Activated CD4-positive, alpha-beta T cell treated with anti-CD3 and anti-CD28 coated beads for 1 hour (primary cell): ENCODE results near the gene SPATA16.
"Not testable (repeated sequence)": the region's sequence is repeated elsewhere in the genome, so short reads cannot be mapped to it uniquely, and the experiment has no call there.

Experiments used
- DNase-seq: peaks from one replicate; pipeline ENCODE4 v3.0.0-alpha.2; 2020

Gene SPATA16

DNA sequence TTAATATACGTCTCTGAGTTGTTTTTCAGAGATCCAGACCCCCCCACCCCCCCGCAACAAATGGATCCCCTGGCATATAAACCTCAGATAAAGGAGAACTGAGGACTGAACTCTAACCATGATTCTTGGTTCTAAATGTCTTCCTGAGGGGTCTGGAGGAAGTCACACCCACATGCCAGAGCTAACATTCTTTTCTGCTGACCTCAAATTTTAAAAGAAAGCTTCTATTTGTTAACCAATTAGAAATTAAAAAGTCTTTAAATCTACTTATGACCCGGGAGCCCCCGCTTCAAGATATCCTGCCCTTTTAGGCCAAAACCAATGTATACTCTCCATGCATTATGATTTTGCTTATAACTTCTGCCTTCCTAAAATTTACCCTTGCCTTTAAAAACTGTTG, 202.2 kb downstream of the SPATA16 start:
- DNase-seq, result no peak

DNA sequence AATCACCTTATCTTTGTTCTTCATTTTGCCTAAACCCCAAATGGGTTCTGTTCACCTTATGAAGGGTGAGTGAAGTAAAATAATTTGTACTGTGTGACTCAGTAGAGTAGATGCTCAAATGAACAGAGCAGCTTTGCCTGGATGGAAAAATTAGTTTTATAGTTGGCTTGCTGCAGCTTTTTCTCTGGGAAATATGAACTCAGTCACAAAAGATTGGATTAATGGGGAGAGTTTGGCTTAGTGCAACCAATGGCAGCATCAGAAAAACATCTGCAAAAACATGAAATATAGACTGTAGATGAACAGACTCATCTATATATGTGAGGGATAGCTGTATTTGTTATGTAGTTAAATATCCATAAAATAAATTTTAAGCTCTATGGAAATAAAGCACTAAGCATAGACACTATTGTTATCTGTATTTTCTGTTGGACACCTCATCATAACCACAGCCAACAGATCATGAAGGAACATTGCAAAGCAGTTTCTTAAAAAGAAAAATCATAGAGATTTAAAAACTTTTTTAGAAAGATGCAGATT, 209.2 kb downstream of the SPATA16 start:
- DNase-seq, result no peak

DNA sequence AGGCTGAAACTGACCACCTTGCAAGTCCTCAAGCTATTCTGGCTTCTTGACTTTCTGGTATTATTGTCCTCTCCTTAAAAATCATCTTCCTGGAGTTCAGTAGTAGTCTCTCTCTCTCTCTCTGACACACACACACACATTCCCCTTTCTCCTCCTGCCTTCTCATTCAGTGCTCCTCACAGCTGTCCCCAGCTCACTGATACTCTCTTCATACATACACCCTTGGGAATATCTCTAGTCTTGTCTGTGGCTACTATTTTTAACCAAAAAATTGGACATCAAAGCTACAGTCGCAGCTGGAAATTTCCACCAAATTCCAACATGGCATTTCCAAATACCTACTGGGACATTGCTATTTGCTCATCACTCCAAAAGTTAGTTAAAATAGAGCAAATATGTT, 211.6 kb downstream of the SPATA16 start:
- no peak for DNase-seq

DNA sequence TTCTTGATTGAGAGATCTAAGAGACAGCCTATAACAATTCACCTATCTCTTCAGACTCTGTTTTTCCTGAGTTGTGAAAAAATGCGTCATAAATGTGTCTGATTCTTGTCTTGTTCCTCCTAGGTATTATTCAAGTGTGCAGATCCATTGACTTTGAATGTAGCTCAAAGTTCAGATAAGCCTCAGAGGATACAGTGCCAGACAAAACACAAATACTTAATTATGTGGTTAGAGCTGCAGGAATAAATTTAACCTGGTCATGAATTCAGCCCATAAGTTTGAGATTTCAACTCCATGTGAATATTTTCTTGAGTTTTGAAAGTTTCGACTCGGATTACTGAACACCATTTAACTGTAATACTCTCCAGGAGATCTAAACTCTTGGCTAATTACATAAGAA, 216.5 kb downstream of the SPATA16 start:
- no peak for DNase-seq

GRCh38 chr3:172919297-172919683, 221.7 kb downstream of the SPATA16 start:
- DNase-seq, result no peak

- no peak for DNase-seq
These were observed 222.3 kb downstream of the SPATA16 start for GRCh38 chr3:172918568-172919296.

DNA sequence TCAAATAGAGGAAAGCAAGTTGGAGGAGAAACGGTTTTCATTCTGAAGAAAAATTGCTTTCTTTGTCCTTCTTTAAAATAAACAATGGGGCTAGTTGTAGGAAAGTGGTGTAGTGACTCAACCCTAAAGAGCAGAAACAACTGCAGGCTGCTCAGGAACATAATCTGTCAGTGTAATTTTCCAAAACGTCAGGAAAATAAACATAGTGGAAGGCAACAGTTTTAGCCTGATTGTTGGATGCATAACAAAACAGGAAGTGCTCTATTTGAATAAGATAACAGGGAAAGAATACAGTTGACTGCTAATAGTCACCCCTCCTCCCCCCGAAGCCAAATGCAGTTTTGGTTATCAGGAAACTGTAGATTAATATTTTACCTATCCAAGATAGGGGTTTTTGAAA, 222.9 kb downstream of the SPATA16 start:
- DNase-seq, result no peak

- no peak for DNase-seq
These were observed 225.0 kb downstream of the SPATA16 start for GRCh38 chr3:172915911-172916514.

DNA sequence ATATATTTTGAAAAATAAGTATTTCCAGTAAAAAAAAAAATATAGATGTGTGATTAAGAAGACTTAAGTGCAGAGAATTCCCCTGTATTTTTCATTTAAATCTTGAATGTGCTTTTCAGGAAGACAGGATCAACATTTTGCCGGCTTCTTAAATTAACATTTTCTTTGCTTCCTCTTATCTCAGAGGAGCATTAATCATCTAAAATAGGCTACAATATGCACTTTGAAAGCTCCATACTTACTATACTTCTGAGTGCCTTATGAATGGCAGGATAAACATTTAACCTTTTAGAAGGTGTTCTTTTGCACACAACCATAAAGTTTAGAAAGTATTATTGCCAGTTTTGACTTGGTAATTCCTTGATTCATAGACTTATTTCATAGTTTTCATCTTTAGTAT, 226.2 kb downstream of the SPATA16 start:
- DNase-seq, result no peak

- no peak for DNase-seq
These were observed 227.0 kb downstream of the SPATA16 start for GRCh38 chr3:172913911-172914655.

DNA sequence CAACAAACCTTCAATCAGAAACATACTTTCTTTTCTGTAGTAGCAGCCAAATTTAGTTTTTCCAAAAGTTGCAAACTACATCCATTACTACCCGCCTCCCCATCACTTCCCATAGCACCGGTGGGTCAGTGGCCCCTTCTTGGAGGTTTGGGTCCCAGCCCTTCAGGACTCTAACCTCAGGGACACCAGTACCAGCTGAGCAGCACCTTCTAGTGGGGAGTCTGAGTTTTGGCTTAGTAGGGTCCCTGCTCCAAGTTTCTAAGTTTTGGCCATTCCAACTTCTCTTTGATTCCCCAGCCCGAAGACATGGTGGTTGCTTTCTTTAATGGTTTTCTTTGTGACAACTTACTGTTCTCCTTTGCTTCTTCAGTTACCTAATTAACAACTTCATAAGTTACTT, 229.9 kb downstream of the SPATA16 start:
- no peak for DNase-seq

DNA sequence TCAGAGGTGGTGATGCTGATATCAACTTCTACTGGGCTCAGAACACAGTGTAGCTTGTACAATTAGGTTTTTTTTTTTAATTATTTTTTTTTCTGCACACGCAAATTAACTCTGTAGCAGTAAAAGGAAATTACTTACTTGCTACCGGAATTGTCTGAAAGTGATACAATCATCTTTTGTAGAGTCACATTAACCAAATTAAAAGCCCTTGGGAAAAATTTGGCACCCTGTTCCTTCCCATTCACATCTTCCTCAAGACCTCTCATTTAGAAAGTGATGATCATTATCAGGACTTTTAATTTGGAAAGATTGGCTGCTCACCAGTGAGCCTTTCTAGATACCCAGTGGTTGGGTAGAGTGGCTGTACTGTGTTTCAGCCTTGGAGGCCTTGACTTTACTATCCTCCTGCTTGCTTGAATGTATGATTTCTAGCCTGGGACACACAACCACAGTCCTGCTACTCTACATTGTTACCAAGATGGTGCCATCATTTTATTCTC, 232.2 kb downstream of the SPATA16 start:
- no peak for DNase-seq

- DNase-seq, result no peak
These were observed 235.6 kb downstream of the SPATA16 start for GRCh38 chr3:172905451-172905850.

DNA sequence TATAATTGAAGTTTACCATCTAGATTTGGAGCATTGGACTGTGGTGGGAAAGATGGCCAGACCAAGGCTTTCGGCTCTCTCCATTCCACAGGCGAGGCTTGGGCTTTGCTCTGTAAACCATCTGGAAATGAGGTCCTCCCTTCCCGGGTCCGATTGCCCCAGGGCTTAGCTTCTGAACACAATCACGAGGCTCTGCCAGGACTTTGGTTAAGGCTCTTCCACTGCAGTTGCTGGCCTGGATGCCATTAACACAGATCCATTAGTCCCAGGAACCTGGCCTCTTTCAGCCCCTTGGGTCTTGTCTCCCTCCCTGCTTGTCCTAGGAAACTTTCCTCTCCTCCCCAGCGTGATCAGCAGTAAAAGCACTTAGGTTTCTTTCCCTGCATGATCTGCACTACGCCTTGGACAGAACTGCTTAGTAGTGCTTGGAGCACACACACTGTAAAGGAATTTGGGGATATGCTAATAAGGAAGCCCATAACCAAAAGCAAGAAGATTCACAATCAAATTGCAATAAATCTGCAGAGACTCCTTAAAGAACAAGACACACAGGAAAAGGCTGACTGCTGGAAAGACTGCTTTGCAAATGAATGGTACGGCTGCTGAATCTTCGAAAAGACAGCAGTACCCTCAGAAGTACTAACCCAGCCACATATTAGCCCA, 236.2 kb downstream of the SPATA16 start:
- no peak for DNase-seq

DNA sequence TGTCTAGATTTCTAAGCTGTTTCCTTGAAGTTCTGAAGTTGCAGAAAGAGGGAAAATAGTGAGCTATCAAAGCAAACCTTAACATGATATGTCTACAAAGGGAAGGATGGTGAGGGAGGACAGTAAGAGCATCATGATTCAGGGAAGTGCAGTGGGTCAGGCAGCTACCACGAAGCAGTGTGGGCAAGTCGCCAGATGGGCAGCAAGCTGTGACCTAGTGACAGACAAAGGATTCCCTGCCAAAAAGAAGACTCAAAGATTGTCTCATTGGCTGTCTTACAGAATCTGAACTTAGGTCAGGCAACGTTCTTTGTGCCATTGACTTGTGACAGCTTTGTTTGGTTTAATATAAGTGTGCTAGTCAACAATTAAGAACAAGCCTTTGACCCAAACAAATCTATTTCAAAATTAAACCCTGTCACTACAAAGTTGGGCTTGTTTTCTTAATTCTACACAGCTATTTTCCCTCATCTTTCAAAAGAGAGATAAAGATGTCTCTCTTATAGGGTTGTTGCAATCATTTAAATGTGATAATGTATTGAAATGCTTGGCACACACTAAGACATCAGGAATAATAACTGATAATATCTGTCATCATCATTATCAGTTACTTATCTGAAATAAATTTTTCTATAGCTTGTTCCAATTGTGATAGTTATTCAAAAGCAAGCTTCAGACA, 237.3 kb downstream of the SPATA16 start:
- no peak for DNase-seq

DNA sequence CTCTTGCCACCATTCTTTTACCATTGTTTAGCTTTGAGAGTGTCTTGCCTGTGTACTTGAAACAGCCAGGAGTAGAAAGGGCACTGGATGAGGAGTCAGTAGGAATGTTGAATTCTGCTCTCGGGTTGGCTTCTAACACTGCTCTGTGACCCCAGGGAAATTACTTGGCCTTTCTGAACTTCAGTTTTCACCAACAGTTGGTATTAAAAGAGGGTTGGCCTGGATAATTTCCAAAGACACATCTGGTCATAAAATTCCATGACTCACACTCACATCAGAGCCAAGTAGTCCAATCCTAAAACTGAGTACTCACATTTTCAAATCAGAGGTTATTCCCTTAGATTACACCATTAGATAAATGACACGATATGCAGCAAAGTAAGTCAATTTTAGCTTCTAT, 248.9 kb downstream of the SPATA16 start:
- DNase-seq, result no peak

DNA sequence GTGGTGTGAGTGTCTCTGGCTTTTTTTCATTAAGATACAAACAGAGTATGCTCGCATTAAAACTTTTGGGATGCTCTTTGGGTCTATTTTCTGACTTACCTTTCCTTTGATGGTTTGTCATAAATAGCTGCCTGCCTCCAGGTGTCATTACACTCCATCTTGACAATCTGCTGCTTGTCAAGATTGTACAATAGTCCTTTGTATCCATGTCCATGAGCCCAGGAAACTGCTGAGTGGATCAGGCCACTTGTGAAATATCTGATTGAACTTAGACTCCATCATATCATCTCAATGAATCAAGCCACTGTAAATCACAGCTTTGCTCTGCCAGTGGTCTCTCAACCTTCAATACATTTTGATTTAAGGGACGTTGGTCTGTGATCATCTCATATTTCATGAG, 255.3 kb downstream of the SPATA16 start:
- DNase-seq, result no peak

DNA sequence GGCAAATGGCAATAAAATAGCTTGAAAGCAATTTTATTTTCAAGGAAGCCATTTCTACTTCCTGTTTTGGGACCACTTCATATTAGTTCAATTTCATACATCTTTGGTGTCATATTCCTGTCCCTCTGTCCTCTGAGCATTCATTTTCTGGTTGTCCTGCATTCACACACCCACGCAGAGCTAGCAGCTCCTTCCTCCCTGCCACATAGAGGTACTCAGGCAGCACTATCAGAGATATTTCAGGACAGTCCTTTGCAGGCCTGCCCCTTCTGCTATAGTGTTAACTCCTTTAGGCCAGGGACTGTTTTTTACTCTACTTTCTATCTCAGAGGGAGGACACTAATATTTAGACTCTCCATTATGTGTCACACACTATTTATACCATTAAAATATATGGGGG, 258.5 kb downstream of the SPATA16 start:
- no peak for DNase-seq

DNA sequence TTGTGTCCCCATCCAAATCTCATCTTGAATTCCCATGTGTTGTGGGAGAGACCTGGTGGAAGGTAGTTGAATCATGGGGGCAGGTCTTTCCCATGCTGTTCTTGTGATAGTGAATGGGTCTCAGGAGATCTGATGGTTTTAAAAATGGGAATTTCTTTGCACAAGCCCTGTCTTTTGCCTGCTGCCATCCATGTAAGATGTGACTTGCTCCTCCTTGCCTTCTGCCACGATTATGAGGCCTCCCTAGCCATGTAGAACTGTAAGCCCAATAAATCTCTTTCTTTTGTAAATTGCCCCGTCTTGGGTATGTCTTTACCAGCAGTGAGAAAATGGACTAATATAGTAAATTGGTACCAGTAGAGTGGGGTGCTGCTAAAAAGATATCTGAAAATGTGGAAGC, 261.7 kb downstream of the SPATA16 start:
- DNase-seq, result not testable (repeated sequence)

GRCh38 chr3:172877011-172877410, 264.0 kb downstream of the SPATA16 start:
- DNase-seq, result no peak

- no peak for DNase-seq
These were observed 264.7 kb downstream of the SPATA16 start for GRCh38 chr3:172876297-172876696.

DNA sequence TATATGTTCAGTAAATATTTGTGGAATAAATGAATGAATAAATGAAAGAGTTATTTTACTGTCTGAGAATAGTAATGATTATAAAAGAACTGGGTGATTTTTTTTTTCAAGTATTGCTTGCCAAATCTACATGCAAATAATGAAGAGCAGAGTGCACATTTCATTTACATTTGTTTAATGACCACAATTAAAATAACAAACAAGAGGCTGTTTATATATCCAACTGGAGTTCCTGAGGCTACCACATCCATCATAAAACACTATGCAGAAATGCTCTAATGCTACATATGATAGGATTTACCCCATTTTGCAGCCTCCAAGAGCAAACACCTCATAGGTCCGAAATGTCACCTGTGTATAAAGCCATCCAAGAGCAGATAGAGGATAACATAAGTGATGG, 266.0 kb downstream of the SPATA16 start:
- DNase-seq, result no peak
